ENCODE results near the gene SPATA13.
"Not testable (repeated sequence)": the region's sequence is repeated elsewhere in the genome, so short reads cannot be mapped to it uniquely, and the experiment has no call there.

SPATA13 gene

DNA sequence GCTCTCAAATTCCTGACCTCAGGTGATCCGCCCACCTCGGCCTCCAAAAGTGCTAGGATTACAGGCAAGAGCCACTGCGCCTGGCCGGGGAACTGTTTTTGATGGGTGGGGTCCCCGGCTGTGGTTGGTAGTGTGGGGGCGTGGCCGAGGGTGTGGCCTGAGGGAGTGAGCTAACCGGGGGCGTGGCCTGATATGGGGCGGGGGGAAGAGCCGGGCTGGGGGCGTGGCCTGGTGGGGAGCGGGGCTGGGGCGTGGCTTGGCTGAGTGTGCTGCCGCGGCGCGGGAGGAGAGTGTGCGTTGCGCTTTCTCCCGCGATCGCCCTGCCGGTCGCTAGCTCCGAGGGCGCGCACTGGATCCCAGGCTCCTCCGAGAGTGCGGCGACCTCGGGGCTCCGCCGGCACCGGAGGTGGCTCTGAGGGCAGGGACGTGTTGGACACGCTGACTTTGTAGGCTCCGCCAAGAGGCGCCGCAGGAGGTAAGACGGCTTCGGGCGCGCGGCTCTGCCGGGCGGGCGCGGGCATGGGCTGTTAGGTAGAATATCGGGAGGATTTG, at the start of gene SPATA13:
Gene SPATA13, plus strand, starts transcription at position 263 of the 552 bp plus-strand sequence. CDS start 62,210 bp downstream, outside the sequence.
- FAIRE-seq = no peak

- no peak for FAIRE-seq
Measured at GRCh38 chr13:24112791-24113190, 47.7 kb upstream of the SPATA13 start.

GRCh38 chr13:24115671-24116070, 44.8 kb upstream of the SPATA13 start:
- no peak for FAIRE-seq

DNA sequence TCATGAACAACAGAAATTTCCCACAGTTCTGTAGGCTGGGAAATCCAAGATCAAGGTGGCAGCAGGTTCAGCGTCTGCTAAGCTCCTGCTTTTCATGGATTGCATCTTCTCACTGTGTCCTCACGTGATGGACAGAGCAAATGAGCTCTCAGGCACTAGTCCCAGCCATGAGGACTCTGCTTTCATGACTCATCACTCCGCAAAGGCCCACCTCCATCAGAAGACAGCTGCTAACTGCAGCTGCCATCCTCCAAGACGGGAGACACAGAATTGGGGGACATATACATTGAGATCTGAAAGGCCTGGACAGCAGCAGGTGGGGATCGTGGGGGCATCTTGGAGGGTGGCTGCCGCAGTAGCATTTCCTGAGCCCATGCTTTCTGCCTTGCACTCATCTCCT, 44.4 kb upstream of the SPATA13 start:
- FAIRE-seq = no peak

DNA sequence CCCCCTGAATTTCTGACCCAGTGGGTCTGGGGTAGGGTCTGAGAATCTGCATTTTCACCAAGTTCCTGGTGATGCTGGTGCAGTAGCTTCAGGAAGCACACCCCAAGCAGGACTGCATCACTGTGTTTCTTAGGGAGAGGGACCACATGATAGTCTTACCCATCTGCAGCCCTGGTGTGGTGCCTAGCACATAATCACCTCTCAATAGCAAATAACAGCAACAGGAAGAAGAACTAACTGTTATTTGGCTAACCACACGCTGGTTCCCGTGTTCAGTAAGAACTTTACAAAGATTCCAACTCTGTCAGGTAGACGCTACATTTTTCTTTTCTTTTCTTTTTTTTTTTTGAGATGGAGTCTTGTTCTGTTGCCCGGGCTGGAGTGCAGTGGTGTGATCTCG, 41.9 kb upstream of the SPATA13 start:
- no peak for FAIRE-seq

DNA sequence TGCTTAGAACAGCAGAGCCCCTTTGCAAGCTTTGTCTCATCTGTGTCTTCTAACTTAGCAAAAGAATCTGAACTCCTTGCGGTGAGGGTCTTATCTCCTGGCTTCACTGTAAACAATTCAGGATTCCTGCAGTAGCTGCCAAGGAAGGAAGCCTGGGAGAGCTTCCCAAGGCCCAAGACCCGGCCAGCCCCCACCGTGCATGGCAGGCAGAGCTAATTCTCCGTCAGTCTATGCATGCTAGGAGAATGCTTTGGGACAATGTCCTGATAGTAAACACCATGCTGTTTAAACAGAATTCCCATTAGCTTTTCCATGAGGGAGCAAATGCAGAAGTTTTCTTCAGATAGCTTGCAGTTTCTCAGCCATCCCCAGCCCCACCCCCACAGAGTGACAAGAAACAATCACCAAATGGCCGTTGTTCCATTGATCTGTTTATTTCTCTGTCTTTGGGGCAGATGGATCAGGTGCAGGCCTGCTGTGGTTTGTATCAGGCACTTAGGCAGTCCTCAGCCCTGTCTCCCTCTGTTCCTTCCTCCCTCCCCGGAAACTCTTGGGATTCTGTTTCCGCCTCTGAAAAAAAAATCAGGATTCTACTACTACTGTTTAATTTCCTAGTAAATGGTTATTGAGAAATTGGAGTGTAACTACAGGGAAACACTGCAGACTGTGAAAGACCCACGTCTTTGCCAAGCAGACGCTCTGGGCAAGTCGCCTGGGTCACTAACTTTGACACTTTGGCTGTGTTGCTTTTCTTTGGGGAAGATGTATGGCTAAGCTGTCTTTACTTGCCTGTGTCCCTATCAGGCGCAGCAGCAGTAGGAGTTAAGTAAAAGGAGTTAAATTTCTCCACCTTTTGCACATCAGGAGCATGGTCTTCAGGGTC, 40.7 kb upstream of the SPATA13 start:
- FAIRE-seq = no peak

DNA sequence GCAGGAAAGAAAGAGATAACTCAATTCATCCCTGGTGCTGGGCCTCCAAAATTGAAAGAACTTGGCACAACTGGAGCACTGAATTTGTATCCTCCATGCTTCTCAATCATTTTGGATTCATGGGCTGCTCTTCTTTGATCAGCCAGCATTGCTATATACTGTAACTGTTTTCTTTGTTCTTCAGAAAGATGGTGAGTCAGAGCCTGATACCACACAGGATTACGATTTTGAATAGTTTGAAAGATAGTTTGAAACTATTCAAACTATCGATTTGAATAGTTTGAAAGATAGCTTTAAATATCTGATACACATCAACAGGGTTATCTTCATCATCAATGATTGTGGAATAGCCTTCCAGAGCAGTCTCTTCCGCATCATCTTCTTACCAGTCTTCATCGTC, 38.5 kb upstream of the SPATA13 start:
- not testable (repeated sequence) for FAIRE-seq

DNA sequence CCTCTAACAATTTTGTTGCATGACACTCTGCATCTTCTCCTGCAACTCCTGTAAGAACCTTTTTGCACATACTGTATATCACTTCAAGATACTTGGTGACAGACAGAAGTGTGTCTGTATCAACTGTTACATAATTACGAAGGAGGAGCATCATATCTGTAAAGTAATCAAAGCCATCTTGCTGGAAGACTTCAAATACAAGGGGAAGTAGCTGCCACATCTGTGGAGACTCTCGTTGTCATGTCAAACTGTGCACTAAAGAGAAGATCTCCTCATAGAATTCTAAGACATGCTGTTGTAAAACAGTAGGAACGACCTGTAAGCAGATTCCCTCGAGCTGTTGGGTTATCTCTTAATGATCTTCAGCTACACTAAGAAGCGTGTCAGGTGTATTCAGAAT, 38.0 kb upstream of the SPATA13 start:
- no peak for FAIRE-seq

- FAIRE-seq = no peak
Measured at GRCh38 chr13:24123761-24124160, 36.8 kb upstream of the SPATA13 start.

DNA sequence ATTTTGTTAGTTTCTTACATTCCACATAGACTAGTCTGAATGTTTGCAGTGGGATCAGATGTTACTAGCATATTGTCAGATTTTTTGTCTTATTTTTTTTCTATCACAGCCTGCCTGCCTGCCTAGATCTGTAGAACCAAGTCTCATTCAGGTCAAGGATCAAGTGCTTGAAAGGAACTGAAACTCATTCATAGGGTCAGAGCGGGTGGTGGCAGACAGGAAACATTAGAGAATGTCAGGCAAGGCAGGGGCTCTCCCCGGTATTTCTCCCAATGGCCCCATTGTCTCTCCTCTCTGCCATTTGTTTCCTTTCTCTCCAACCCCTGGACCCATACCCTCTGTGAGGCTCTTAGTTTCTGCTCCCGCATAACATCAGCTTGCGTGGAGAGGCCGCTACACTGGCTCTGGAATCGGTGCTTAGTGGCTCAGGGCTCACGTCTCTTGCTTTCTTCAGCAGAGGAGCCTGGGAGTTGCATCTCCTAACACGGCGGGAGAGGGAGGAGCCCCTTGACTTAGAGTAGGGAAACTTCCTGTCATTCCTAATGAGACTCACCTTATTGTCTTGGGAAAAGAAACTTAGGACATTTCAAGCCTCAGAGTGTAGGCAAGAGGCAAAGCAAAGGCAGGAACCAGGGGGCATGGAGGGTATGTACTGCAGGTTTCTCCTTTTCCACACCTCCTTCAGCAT, 35.6 kb upstream of the SPATA13 start:
- FAIRE-seq = no peak

DNA sequence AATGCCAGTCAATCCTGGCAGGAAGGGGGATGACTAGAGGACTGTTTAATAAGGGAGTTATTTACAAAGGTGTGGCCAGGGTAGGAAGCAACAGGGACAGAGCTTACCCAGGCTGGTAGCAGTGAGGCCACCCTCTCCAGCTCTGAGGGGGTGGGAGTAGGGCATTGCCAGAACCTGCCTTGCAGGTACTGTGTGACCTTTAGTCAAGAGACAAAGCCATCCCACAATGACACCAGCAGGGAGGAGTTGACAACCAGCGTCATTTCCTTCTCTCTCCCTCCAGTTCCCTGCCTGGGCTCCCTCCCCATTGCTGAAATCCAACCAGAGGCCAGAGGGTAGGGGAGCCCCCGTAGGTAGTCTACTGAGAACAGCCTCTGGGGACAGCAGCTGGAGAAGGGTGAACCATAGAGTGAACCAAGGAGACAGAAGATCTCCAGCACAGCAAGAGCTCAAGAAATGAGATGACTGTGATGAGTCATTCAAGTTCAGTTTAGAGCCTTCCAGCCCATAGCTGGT, 33.3 kb upstream of the SPATA13 start:
- no peak for FAIRE-seq

DNA sequence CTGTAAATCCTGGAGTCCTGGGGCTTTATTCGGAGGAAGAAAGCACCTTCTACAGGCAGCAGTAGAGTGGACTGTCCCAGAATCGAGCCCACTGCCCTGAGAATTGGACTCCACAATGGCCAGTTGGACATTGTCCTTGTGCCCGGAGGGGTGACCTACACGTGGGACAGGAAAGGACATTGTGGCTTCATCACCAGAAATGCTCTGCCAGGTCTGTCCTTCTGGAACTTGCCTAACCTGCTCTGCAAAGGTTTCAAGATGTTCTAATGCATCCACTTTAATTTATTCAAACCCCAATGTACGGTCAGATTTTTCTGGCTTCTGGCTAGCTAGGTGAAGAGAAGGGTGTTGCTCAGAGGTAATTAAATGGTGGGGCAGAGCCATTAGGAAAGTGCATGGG, 32.4 kb upstream of the SPATA13 start:
- no peak for FAIRE-seq

DNA sequence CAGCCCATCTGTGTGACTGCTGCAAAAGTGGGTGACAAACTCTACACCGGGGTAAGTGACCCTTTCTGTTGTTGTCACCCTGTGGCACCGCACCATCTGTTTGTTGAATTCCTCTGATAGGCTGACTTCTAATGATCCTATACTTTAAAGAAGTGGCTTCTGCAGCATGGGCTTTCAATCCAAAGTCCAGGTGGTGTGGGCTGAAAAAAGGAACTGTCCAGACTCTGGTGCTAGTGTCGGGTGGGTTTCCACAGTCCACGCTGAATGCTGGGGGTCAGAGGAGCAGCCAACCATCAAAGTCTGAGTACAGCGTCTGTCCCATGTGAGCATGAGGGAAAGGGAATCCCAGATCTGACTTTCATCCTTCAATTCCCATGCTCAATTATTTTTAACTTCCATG, 31.6 kb upstream of the SPATA13 start:
- FAIRE-seq = no peak

- FAIRE-seq = no peak
Measured at GRCh38 chr13:24129914-24130774, 30.4 kb upstream of the SPATA13 start.

DNA sequence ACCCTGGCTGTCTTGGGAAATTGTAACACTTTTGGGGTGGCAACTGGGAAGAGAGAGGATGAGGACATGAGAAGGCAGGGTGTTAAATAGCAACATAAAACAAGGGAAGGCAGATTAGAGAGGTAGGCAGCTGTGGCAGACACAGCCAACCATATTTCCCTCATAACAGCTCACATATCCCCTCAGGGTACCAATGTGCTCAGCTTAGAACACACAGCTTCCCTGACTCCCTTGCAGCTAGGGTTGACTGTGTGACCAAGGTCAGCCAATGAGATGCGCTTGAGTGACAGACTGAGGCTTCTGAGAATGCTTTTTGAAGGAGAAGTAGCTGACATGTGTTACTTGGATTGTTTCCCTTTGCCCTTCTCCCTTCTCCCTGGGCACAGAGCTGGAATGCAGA, 28.8 kb upstream of the SPATA13 start:
- FAIRE-seq = no peak

DNA sequence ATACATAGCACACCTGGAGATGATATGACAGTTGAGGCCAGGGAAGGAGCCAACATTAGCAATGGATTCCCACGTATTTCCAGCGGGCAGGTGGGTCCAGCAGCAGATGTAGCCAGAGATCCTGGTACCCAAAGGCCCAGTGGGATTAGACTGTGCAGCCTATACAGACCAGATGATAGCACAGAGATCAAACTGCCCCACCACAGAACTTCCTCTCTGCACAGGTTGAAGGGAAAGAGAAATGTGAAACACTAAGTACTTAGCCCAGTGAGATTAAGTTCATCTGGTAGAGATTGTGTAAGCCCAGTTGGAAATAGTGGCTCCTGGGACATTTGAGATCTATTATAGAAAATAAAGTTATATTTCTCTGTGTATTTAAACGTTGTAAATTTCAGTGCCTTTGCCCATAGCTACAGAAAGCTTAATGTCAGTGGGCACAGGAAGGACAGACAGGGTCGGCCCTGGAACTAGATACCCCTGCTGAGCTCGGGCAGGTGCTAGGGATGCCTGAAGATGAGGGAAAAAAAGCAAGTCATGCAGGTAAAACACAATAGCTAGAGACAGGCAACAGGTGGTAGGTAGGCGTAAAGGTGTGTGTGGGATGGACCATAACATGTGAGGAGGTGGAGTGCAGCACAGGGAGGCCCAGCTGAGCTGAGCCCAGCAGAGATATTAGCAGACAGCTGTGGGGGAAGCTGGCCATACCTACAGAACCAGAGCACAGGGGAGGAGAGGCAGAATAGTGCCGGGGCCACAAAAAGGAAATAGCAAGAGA, 27.3 kb upstream of the SPATA13 start:
- no peak for FAIRE-seq

DNA sequence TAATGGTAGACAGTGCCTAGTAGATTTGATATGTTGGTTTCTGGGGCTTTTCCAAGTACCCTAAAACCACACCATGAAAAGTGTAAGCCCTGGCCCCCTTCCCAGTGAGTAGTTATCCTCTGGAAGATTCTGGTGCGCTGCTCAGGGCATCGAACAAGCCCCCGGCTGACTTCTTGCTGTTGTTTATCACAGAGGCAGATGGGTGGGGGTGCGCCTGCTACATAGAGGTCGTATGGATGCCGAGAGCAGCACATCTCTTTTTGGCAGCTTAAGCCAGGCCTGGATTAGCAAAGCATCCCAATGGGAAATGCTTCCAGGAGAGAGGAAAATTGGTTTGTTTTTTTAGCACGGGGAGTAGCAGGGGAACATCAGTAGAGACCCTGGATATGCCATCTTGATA, 26.3 kb upstream of the SPATA13 start:
- no peak for FAIRE-seq

DNA sequence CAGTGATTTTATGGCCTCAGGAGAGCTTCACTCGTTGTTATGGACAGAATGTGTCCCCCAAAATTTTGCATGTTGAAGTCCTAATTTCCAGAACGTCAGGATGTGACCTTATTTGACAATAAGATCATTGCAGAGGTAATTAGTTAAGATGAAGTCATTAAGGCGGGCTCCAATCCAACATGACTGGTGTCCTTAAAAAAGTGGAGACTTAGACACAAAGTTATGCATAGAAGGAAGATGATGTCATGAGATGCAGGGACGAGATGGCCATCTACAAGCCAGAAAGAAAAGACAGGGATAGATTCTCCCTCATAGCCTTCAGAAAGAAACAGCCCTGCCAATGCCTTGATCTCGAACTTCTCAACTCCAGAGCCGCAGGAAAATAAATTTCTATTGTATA, 25.8 kb upstream of the SPATA13 start:
- no peak for FAIRE-seq

DNA sequence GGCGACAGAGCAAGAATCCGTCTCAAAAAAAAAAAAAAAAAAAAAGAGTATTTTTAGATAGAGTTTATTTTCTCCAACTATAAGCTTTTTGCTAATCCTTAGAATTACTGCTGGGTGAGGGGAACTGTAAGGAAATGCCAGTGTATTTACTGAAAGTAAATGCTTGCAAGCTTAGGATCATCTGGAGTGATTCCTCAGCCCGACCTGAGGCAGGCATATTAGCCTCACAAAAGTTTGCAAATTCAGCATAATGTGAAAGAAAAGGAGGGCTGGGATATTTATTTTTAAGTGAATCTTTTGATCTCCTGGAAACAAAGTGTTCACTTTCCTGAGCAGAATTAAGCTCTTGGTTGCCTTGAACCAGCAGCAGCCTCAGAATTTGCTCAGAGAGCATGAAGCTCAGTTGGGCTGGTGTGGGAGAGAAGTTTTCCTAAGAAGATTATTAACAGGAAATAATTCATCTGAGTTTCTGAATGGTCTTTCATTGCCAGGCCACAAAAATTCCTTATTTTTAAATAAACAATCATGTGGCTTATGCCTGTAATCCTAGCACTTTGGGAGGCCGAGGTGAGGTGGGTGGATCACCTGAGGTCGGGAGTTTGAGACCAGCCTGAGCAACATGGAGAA, 24.7 kb upstream of the SPATA13 start:
- FAIRE-seq = no peak

- no peak for FAIRE-seq
Measured at GRCh38 chr13:24138911-24139310, 21.6 kb upstream of the SPATA13 start.

DNA sequence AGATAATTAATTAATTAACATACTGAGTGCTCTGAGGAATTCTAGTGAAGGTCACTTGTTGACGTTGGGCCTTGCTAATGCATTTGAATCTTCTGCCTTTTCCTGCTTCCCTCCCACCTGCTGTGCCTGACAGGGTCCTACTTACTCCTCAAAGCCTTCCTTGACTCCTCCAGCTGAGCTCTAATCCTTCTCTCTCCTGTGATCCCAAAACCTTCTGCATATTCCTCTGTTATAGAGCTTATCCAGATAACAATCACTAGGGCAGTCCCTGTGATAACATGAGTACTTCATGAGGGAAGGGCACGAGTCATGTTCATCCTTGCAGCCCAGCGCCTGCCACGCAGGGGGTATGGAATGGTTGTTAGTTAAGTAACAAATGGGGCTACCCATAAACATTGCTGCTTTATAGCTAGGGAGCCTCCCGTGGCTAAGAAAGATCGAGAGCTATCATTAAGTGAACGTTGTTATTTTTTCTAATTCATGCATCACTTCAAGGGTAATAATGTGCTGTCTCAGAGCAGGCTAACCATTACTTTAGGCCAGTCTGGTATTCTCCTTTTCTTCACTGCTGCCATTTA, 19.1 kb upstream of the SPATA13 start:
- FAIRE-seq = no peak

Data from TTC549 (cell line).